Brain microvascular endothelial cell (primary cell): ENCODE data around the gene PLA2G15.
A peak's percentile ranks its signal among the peaks of the same experiment; 100 is the strongest.

ENCODE experiments used
- DNase-seq: peaks from one replicate; pipeline ENCODE4 v3.0.0-alpha.2; 2020
- H3K27ac ChIP-seq: fragments of 250-450 bp; sonication (Bioruptor Pico); 2 replicates; pipeline ENCODE4 v1.5.1; 2020; ENCODE audit warnings: mild to moderate bottlenecking, moderate library complexity
- H3K27me3 ChIP-seq: fragments of 250-450 bp; sonication (Bioruptor Pico); replicated peaks from 2 replicates; pipeline ENCODE4 v1.5.1; 2020; ENCODE audit warnings: mild to moderate bottlenecking
- H3K36me3 ChIP-seq: fragments of 250-450 bp; sonication (Bioruptor Pico); replicated peaks from 2 replicates; pipeline ENCODE4 v1.5.1; 2020; ENCODE audit warnings: mild to moderate bottlenecking
- H3K4me3 ChIP-seq: 2 replicates; pipeline ENCODE4 v1.5.1; 2011; ENCODE audit warnings: low read depth, mild to moderate bottlenecking, control low read depth, low read length, moderate library complexity
- CTCF ChIP-seq: IDR thresholded peaks from 2 replicates; pipeline ENCODE4 v1.5.1; 2011; ENCODE audit warnings: low read depth, mild to moderate bottlenecking, moderate library complexity, low read length, control low read depth, inconsistent platforms; ENCODE audit errors: missing control alignments
- in situ Hi-C: cut with HindIII; loops from 2 replicates; pipeline ENCODE4 v1.10.0; 2017; ENCODE audit warnings: low sequenced_read_pairs, low pct_ligation_motif_present

PLA2G15 gene

GRCh38 chr16:68233835-68234187 lies 11.4 kb upstream of the PLA2G15 start:
- no peaks in the 10 kb centered on the region for H3K27me3 ChIP-seq
- H3K4me3 ChIP-seq, result no peak overlapping the region
- no peak overlapping the region for H3K27ac ChIP-seq
- in situ Hi-C loops, result no loop called here
- TF ChIP-seq CTCF, result no peak
- no peaks in the 10 kb centered on the region for H3K36me3 ChIP-seq
- no peak for DNase-seq

- no peak for TF ChIP-seq CTCF
- DNase-seq, result no peak
- H3K27me3 ChIP-seq, result no peaks in the 10 kb centered on the region
- H3K4me3 ChIP-seq, result no peak overlapping the region
- no peaks in the 10 kb centered on the region for H3K36me3 ChIP-seq
- no peak overlapping the region for H3K27ac ChIP-seq
- in situ Hi-C loops, result no loop called here
Observed at GRCh38 chr16:68234188-68235107, 10.7 kb upstream of the PLA2G15 start.

GRCh38 chr16:68235108-68235886 lies 9.9 kb upstream of the PLA2G15 start:
- H3K4me3 ChIP-seq, result peak overlapping the region; percentile 15
- H3K27ac ChIP-seq, result no peak overlapping the region
- no peak for TF ChIP-seq CTCF
- H3K36me3 ChIP-seq, result no peaks in the 10 kb centered on the region
- no peak for DNase-seq
- in situ Hi-C loops, result no loop called here
- H3K27me3 ChIP-seq, result no peaks in the 10 kb centered on the region

- DNase-seq, result no peak
- in situ Hi-C loops, result no loop called here
- H3K27ac ChIP-seq, result no peak within 1 kb of the TSS
- H3K27me3 ChIP-seq, result no peaks in the 10 kb centered on the region
- H3K36me3 ChIP-seq, result no peaks in the 10 kb centered on the region
- no peak for TF ChIP-seq CTCF
- H3K4me3 ChIP-seq, result peak within 1 kb of the TSS; percentile 66
Observed at GRCh38 chr16:68235887-68236136, 9.4 kb upstream of the PLA2G15 start, which contains the start of gene ESRP2. ESRP2 (minus strand) TSS chr16:68236127; CDS start chr16:68236045, 82 bp downstream.

GRCh38 chr16:68236137-68236825 lies 8.9 kb upstream of the PLA2G15 start:
- Histone ChIP-seq H3K27ac (no peak overlapping the region), H3K27me3 (no peaks in the 10 kb centered on the region), H3K36me3 (no peaks in the 10 kb centered on the region), H3K4me3 (peak overlapping the region; percentile 66)
- in situ Hi-C loops, result no loop called here
- TF ChIP-seq CTCF, result no peak
- no peak for DNase-seq
